GM13977 (cell line): ENCODE measurements around the gene TRPM4.

ENCODE experiments used
- DNase-seq: peaks from one replicate; pipeline ENCODE4 v3.0.0; 2012; ENCODE audit warnings: low spot score
- CTCF ChIP-seq: IDR thresholded peaks from 2 replicates; pipeline ENCODE4 v1.5.1; 2012; ENCODE audit warnings: mild to moderate bottlenecking, control low read depth; ENCODE audit not compliant: insufficient read depth; ENCODE audit errors: extremely low read depth, missing control alignments
- in situ Hi-C: fragments of 300-500 bp; cut with MboI; formaldehyde crosslinking; loops from one replicate; pipeline ENCODE4 v1.12.0; 2022; ENCODE audit warnings: low sequenced_read_pairs, low pct_unique_long_range_greater_than_20kb, mixed read lengths, inconsistent platforms; ENCODE audit not compliant: unreplicated experiment

The TRPM4 gene

GRCh38 chr19:49229416-49229815 lies 71.8 kb downstream of the TRPM4 start:
- in situ Hi-C loops = no loop called here
- no peak for TF ChIP-seq CTCF
- DNase-seq = no peak

GRCh38 chr19:49231389-49231788 lies 73.8 kb downstream of the TRPM4 start:
- in situ Hi-C loops = no loop called here
- DNase-seq = peak; percentile 77
- TF ChIP-seq CTCF = no peak

GRCh38 chr19:49231804-49232203 lies 74.2 kb downstream of the TRPM4 start:
- in situ Hi-C loops = no loop called here
- no peak for TF ChIP-seq CTCF
- peak; percentile 66 for DNase-seq

GRCh38 chr19:49233163-49233562 lies 75.6 kb downstream of the TRPM4 start:
- no peak for TF ChIP-seq CTCF
- in situ Hi-C loops = no loop called here
- DNase-seq = no peak

- in situ Hi-C loops = no loop called here
- no peak for DNase-seq
These were observed 84.2 kb downstream of the TRPM4 start for GRCh38 chr19:49241769-49242168.

GRCh38 chr19:49243129-49243528 lies 85.5 kb downstream of the TRPM4 start:
- in situ Hi-C loops = no loop called here
- no peak for TF ChIP-seq CTCF
- no peak for DNase-seq

More at GRCh38 chr19:49241769-49242168, 84.2 kb downstream of the TRPM4 start:
- no peak for TF ChIP-seq CTCF

- no peak for TF ChIP-seq CTCF
- in situ Hi-C loops = no loop called here
- DNase-seq = no peak
These were observed 86.1 kb downstream of the TRPM4 start for GRCh38 chr19:49243726-49244125.
